ENCODE results near the gene FCAMR.

GRCh38 chr1:206913766-206914537, 56.3 kb downstream of the FCAMR start:
- TF ChIP-seq CTCF (IDR thresholded peaks at IDR 0.05 in 4 of 5, conservative IDR thresholded peaks at IDR 0.05 in 1 of 5) (no peak), POLR2A (IDR thresholded peaks at IDR 0.05) (no peak)

All from gastrocnemius medialis (tissue), 4 donors.